HG03558 (cell line): Measurements from ENCODE around the gene ZNF714.

Experiments used
- ATAC-seq: cut with Tn5 transposase; IDR thresholded peaks from one replicate; pipeline ENCODE4 v1.9.1; 2021; ENCODE audit warnings: moderate number of reproducible peaks; ENCODE audit not compliant: unreplicated experiment; ENCODE audit errors: extremely low read depth

Gene ZNF714

DNA sequence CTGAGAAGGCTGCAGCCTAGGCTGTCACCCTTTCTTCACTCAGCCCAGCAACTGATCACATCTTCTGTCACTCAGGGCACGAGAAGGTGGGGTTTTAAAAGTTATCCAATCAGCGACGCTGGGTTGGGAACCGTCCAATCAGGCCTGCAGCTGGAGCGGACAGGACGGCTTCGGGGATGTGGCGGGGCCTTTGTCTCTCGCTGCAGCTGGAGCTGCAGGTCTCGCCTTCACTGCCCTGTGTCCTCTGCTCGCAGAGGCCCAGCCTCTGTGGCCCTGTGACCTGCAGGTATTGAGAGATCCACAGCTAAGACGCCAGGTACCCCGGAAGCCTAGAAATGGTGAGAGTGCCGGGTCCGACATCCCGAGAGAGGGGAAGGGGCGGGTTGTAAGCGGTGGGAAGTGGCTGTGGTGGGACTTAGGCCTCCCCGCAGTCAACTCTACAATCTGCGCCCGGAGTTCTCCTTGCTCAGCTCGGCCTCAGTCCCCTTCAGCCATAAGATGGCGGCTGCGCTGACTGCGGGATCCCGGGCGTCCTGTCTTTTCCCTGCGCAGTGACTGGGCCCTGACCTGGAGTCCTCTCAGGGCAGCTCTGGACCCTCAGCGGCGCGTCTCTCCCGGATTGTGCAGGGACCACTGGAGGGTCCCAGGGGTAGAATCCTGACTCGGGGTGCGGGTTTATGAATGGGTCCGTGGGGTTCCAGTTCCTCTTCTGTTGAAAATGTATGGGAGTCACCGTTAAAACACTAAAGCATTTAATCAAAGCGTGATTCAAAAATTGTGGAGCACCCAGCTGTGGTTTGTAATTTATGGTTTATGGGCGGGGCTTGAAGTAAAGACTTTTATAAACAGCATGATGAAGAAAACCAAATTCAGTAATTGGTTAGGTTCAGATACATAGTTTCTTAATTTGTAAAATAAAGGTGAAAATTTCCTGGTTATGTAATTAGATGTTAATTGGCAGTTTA, at the start of gene ZNF714:
Gene ZNF714, plus strand, starts transcription at position 193 of the 965 bp plus-strand sequence. CDS start 16,066 bp downstream, outside the sequence.
- peak; percentile 82 for ATAC-seq

DNA sequence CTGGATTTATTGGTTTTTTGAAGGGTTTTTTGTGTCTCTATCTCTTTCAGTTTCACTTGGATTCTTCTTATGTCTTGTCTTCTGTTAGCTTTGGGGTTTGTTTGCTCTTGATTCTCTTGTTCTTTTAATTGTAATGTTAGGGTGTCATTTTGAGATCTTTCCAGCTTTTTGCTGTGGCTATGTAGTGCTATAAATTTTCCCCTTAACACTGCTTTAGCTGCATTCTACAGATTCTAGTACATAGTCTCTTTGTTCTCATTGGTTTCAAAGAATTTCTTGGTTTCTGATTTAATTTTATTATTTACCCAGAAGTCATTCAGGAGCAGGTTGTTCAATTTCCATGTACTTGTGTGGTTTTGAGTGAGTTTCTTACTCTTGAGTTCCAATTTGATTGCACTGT, 37.0 kb upstream of the ZNF714 start:
- ATAC-seq = no peak

- ATAC-seq = no peak
Measured at GRCh38 chr19:21046489-21046888, 35.5 kb upstream of the ZNF714 start.

DNA sequence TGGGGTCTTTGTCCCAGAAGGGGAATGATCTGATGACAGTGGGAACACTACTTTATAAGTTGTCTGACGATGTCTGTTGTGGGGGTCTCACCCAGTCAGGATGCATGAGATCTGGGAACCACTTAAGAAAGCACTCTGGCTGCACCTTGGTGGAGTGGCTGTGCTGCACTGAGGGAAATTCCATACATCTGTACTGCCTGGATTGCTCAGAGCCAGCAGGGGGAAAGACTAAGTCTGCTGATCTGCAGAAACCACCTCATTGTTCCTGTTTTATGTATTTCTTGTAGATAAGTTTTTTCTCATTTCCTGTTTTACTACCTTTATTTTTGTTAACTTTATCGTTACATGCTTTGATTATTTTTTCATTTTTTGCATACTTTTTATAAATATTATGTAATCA, 34.3 kb upstream of the ZNF714 start:
- ATAC-seq = no peak

DNA sequence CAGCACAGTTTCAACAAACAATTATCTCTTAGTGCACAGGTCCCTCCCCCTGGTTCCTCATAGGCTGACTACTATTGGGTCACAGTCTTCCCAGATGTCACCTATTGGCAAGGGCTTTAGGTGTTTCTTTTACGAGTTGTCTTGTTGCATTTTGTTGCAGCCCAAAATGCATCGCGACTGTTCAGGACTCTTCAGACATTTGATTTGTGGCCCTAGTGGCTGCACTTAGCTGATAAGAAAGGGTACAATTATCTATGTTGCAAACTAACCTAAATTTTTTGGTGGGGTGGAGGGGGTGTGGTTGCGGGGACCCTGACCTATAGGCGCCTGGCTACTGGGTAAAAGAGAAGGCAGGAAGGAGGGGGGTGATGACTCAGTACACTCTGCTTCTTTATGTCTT, 29.1 kb upstream of the ZNF714 start:
- no peak for ATAC-seq

- no peak for ATAC-seq
Measured at GRCh38 chr19:21065336-21065735, 16.7 kb upstream of the ZNF714 start.

- ATAC-seq = no peak
Measured at GRCh38 chr19:21084343-21084742, 2.3 kb downstream of the ZNF714 start.

DNA sequence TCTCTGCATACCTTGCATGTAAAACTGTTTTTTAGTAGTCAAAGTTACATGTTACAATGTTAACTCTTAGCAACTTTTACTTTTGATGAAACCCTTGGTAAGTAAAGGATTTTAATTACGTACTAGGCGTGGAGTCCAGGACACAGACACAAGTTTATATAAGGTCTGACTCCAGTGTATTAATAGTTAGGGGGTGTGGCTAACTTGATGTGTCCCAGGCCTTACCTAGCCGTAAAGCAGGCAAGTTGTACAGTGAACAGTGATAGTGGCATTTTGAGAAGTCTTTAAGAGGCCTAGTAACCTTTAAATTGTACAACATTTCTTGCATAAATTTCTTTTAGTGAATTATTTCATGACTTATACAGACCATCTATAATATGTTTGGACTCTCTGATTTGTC, 5.9 kb downstream of the ZNF714 start:
- ATAC-seq = no peak

GRCh38 chr19:21092109-21092508, 10.1 kb downstream of the ZNF714 start:
- no peak for ATAC-seq

DNA sequence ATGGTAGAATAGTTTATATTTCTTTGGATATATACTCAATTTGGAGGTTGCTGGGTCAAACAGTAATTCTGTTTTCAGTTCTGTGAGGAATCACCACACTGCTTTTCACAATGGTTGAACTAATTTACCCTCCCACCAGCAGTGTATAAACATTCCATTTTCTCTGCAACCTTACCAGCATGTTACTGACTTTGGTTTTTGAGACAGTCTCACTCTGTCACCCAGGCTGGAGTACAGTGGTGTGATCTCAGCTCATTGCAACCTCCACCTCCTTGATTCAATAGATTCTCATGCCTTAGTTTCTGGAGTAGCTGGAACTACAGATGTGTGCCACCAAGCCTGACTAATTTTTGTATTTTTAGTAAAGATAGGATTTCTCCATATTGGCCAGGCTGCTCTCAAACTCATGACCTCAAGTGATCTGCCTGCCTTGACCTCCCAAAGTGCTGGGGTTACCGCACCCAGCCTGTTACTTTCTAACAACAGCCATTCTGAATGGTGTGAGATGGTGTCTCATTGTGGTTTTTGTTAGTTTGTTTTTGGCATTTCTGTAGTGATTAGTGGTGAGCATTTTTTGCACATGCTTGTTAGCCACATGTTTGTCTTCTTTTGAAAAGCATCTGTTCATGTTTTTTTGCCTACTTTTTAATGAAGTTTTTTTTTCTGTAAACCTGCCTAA, 12.5 kb downstream of the ZNF714 start:
- ATAC-seq = no peak

- no peak for ATAC-seq
Measured at GRCh38 chr19:21098291-21098690, 16.3 kb downstream of the ZNF714 start.

GRCh38 chr19:21101521-21102242, 19.7 kb downstream of the ZNF714 start:
- no peak for ATAC-seq

DNA sequence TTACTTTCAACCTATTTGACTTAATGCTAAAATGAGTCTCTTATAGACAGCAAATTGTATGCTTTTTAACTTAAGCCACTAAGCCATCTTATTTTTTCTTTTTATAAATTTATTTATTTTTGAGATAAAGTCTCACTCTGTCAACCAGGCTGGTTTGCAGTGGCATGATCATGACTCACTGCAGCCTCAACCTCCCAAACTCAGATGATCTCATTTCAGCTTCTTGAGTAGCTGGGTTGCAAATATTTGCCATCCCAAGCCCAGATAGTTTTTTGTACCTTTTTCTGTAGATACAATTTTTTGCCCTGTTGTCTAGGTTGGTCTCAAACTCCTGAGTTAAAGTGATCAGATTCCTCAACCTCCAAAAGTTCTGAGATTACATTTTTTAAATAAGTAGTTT, 27.1 kb downstream of the ZNF714 start:
- ATAC-seq = no peak

- ATAC-seq = no peak
Measured at GRCh38 chr19:21110183-21110582, 28.2 kb downstream of the ZNF714 start.

DNA sequence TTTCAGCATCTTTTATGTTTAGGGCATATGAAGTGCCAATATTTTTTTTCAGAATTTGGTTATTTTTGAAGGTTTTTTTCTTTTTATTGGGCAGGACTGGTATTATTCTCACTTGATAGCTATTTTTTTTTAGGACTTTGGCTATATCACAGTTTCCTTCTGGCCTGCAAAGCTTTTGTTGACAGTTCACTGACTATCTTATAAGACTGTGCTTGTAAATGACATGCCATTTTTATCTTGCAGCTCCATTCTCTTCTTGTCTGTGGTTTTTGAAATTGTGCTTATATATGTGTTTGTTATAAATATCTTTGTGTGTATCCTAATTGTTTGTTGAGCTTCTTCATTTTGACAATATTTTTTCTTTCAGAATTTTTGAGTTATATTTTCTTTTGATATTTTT, 33.4 kb downstream of the ZNF714 start:
- no peak for ATAC-seq

GRCh38 chr19:21117041-21117907, 35.3 kb downstream of the ZNF714 start:
- ATAC-seq = no peak

GRCh38 chr19:21126078-21126477, 44.1 kb downstream of the ZNF714 start:
- ATAC-seq = no peak

GRCh38 chr19:21127001-21127400, 45.0 kb downstream of the ZNF714 start:
- ATAC-seq = no peak

DNA sequence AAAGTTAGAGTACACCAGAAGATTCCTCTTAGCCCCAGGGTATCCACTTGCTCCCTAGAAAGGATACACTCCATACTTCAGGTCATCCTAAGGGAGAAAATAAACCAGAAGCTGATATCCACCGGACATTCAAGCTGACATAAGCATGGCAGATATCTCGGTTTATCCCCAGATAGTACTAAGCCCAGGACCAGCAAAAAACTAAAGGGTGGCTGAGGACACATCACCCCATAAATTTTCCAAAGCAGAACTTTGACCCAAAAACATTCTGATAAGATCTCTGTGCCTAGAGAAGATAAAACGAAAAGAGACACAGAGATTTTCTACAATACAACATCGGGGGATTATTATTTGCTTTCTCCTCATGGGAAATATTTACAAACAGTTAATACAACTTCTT, 45.9 kb downstream of the ZNF714 start:
- ATAC-seq = no peak
